ENCODE data around the gene ESYT2.

DNA sequence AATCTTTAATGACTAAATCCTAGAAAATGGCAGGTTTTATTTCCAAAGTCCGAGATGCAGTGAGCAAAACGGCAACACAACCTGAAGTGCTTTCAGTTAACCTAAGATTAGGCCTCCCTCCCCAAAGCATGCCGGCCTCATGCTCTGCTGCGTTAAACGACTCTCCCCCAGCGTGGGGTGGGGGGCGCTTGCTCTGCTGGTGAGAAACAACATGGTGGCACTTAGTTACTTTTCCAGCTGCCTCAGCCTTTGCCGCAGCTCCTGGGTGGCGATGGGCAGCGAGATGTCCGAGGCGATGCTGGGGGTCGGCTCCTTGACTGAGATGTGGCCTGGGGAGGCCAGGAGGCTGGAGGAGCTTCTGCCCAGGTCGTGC is 88.0 kb downstream of the ESYT2 start:
- TF ChIP-seq FOXJ3 (CRISPR knock-in tag; IDR thresholded peaks at IDR 0.05) (no peak), NFIC (IDR thresholded peaks at IDR 0.05; ENCODE audit: borderline replicate concordance) (no peak), CHD2 (IDR thresholded peaks at IDR 0.05; ENCODE audit: low read length, partially characterized antibody) (no peak), EZH2phosphoT487 (IDR thresholded peaks at IDR 0.05; ENCODE audit: borderline replicate concordance, low read depth) (no peak), FOXM1 (IDR thresholded peaks at IDR 0.05; ENCODE audit: low read depth) (no peak), FOSL2 (IDR thresholded peaks at IDR 0.05; ENCODE audit: borderline replicate concordance, low read depth) (no peak), POLR2AphosphoS5 (IDR thresholded peaks at IDR 0.05; ENCODE audit: low read depth, low read length) (no peak), GABPA (IDR thresholded peaks at IDR 0.05; ENCODE audit: low read depth) (no peak), EP300 (IDR thresholded peaks at IDR 0.05; ENCODE audit: borderline replicate concordance in 1 of 2, low read depth in 1 of 2, low read length in 1 of 2) (no peak)
- TF ChIP-seq, protein P1, sequence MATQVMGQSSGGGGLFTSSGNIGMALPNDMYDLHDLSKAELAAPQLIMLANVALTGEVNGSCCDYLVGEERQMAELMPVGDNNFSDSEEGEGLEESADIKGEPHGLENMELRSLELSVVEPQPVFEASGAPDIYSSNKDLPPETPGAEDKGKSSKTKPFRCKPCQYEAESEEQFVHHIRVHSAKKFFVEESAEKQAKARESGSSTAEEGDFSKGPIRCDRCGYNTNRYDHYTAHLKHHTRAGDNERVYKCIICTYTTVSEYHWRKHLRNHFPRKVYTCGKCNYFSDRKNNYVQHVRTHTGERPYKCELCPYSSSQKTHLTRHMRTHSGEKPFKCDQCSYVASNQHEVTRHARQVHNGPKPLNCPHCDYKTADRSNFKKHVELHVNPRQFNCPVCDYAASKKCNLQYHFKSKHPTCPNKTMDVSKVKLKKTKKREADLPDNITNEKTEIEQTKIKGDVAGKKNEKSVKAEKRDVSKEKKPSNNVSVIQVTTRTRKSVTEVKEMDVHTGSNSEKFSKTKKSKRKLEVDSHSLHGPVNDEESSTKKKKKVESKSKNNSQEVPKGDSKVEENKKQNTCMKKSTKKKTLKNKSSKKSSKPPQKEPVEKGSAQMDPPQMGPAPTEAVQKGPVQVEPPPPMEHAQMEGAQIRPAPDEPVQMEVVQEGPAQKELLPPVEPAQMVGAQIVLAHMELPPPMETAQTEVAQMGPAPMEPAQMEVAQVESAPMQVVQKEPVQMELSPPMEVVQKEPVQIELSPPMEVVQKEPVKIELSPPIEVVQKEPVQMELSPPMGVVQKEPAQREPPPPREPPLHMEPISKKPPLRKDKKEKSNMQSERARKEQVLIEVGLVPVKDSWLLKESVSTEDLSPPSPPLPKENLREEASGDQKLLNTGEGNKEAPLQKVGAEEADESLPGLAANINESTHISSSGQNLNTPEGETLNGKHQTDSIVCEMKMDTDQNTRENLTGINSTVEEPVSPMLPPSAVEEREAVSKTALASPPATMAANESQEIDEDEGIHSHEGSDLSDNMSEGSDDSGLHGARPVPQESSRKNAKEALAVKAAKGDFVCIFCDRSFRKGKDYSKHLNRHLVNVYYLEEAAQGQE (IDR thresholded peaks at IDR 0.05; ENCODE audit: low read depth, low read length), result no peak
- TF ChIP-seq, protein P2, sequence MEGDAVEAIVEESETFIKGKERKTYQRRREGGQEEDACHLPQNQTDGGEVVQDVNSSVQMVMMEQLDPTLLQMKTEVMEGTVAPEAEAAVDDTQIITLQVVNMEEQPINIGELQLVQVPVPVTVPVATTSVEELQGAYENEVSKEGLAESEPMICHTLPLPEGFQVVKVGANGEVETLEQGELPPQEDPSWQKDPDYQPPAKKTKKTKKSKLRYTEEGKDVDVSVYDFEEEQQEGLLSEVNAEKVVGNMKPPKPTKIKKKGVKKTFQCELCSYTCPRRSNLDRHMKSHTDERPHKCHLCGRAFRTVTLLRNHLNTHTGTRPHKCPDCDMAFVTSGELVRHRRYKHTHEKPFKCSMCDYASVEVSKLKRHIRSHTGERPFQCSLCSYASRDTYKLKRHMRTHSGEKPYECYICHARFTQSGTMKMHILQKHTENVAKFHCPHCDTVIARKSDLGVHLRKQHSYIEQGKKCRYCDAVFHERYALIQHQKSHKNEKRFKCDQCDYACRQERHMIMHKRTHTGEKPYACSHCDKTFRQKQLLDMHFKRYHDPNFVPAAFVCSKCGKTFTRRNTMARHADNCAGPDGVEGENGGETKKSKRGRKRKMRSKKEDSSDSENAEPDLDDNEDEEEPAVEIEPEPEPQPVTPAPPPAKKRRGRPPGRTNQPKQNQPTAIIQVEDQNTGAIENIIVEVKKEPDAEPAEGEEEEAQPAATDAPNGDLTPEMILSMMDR (IDR thresholded peaks at IDR 0.05), result no peak
- TF ChIP-seq, protein P3, sequence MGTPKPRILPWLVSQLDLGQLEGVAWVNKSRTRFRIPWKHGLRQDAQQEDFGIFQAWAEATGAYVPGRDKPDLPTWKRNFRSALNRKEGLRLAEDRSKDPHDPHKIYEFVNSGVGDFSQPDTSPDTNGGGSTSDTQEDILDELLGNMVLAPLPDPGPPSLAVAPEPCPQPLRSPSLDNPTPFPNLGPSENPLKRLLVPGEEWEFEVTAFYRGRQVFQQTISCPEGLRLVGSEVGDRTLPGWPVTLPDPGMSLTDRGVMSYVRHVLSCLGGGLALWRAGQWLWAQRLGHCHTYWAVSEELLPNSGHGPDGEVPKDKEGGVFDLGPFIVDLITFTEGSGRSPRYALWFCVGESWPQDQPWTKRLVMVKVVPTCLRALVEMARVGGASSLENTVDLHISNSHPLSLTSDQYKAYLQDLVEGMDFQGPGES (IDR thresholded peaks at IDR 0.05; ENCODE audit: low read depth, low read length), result no peak
- TF ChIP-seq, protein P4, sequence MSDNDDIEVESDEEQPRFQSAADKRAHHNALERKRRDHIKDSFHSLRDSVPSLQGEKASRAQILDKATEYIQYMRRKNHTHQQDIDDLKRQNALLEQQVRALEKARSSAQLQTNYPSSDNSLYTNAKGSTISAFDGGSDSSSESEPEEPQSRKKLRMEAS (IDR thresholded peaks at IDR 0.05; ENCODE audit: low read depth), result no peak
- TF ChIP-seq, protein P5, sequence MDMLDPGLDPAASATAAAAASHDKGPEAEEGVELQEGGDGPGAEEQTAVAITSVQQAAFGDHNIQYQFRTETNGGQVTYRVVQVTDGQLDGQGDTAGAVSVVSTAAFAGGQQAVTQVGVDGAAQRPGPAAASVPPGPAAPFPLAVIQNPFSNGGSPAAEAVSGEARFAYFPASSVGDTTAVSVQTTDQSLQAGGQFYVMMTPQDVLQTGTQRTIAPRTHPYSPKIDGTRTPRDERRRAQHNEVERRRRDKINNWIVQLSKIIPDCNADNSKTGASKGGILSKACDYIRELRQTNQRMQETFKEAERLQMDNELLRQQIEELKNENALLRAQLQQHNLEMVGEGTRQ (IDR thresholded peaks at IDR 0.05; ENCODE audit: borderline replicate concordance, low read depth, low read length), result no peak

Measured in SK-N-SH (cell line).